ENCODE measurements around the gene ARHGAP1.

GRCh38 chr11:46731545-46731944, 31.1 kb upstream of the ARHGAP1 start:
- TF ChIP-seq REST (IDR thresholded peaks at IDR 0.05; ENCODE audit: insufficient read depth in 1 of 2, low read depth in 2 of 2, low read length in 2 of 2) (no peak), POLR2AphosphoS5 (IDR thresholded peaks at IDR 0.05; ENCODE audit: low read depth, low read length) (no peak)
